HG02970 (cell line): ENCODE measurements around the gene CTNNBL1.

Experiments
- ATAC-seq: cut with Tn5 transposase; IDR thresholded peaks from one replicate; pipeline ENCODE4 v1.9.1; 2021; ENCODE audit warnings: mild to moderate bottlenecking, moderate library complexity, moderate number of reproducible peaks; ENCODE audit not compliant: unreplicated experiment, low FRiP score

CTNNBL1 gene

DNA sequence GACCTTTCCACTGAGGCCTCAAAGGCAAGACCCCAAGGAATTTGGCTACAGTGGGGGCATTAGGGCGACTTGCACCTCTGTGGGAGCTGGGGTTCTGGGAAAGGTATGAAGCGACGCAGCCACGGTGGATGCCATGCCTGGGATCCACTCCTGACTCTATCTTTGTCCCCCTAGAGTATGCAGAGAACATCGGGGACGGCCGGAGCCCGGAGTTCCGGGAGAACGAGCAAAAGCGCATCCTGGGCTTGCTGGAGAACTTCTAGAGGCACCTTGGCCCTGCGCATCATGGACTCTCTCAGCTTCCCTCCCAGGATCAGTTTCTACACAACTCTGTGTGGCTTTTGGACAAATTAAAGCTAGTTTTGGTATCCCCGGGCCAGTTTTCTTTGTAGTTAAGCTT is 177.9 kb downstream of the CTNNBL1 start:
- no peak for ATAC-seq

DNA sequence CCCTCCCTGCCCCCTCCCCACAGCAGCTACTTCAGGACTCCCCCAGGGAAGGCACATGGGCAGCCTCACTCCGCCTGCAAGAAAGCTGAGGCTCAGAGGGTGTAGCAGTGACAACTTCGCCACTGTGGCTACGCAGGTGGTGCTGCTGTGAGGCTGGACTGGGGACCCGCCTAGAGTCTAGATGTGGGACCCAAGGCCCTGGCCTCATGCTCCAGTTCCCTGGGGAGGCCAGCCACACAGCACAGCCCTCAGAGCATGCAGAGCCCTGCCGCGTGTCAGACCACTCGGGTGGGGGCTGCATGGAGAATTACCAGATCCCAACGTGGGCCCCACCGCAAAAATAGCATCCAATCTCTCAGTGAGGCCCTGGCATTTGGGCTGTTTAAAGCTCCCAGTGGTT is 178.3 kb downstream of the CTNNBL1 start:
- ATAC-seq: no peak

DNA sequence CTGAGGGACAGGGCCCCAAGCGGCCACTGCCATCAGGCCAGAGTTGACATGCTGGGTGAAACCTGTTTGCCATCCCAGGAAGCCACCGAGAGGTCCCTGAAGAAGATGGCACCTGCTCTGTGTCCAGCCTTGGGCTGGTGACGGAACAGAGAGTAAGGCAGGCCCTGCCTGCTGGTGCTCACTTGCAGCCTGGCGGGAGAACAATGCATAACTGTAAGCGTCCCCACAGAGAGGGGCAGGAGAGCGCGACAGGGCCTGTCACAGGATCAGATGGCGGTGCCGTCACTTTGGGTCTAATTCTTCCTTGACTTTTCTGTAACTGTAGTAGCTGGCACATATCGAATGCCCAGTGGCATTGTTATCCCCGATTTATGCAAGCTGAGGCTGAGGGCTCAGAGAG is 180.1 kb downstream of the CTNNBL1 start:
- no peak for ATAC-seq

DNA sequence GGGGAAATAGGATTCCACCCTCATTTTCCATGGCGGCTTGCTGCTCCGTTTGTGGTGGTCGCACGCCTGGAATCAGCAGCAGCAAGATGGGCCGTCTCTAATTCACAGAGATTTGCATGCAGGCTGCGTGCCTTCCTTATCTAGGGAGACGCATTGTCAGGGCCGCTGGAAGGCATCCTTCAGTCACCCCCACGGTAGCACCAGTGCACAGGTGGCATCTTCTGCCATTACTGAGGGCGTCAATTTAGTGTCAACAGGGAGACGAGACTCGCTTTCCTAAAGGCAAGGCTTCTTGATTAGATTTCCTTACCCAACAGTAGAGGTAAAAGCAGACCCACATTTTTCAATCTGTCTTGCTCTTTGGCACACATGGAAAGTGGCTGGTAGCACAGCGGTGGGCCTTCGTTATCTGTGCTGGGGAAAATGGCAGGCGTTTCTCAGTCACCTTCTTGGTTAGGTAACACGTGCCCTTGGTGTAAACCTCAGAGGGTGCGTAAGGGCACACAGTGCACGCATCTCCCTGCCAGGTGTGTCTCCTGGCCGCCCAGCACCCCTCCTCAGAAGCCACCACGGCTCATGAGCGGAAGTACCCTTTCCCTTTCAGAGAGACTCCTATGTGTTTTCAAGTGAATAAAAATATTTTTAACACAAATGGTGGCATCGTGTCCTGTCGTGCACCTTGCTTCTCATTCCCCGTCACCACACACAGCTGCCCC is 181.8 kb downstream of the CTNNBL1 start:
- ATAC-seq: no peak

DNA sequence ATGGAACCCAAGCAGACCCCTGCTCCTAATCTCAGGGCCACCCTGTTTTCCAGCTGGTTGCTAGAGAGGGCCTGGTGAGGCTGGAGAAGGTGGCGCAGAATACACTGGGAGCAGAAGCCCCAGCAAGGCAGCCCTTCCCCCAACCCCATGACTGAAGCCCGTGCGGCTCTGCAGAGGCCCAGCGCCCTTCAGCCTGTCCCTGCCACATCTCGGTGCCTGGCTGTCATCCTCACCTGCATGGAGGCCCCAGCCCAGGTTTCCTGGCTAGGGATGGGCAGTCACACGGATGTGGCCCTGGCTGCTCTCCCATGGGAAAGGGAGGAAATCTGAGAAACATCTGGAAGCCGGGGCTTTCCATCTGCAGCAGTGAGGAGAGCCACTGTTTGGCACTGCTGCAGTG is 183.0 kb downstream of the CTNNBL1 start:
- no peak for ATAC-seq

DNA sequence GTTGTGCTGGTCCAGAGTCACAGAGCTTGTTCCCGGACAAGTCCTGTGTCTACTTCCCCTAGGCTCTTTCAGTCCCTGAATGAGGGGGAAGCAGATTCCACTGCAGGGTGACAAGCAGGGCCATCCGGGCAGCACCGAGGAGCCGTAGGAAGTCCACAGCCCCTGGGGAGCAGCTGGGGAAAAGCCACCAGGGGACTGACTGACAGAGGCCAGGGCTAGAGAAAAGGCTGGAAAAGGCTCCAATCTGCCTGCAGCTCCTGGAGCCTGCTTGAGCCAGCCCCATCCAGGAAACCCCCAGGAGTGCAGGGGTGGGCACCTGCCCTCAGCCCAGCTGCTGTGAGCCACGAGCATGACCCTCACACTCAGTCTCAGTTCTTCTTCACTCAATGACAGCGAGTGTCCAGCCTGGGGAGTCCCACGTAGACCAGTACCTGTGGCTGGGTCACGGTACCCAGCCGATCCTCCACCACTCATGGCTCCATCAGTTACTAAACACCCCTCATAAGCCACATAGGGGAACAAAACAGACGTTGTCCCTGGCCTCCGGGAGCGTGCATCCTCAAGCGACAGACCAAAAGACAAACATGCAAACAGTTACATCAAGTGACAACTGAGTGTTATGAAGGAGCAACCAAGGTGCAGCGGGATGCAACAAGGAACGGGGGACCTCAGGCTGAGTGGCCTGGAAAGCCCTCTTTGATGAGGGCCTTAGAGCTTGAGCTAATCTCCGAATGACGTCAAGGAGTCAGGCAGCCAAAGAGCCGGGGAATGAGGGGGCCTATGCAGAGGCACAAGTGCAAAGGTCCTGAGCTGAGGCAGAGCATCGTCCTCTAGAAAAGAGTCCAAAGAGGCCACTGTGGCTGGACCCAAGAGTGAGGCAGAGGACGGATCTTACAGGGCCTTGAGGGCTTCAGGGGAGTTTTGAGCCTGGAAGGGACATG is 184.3 kb downstream of the CTNNBL1 start:
- ATAC-seq: no peak

DNA sequence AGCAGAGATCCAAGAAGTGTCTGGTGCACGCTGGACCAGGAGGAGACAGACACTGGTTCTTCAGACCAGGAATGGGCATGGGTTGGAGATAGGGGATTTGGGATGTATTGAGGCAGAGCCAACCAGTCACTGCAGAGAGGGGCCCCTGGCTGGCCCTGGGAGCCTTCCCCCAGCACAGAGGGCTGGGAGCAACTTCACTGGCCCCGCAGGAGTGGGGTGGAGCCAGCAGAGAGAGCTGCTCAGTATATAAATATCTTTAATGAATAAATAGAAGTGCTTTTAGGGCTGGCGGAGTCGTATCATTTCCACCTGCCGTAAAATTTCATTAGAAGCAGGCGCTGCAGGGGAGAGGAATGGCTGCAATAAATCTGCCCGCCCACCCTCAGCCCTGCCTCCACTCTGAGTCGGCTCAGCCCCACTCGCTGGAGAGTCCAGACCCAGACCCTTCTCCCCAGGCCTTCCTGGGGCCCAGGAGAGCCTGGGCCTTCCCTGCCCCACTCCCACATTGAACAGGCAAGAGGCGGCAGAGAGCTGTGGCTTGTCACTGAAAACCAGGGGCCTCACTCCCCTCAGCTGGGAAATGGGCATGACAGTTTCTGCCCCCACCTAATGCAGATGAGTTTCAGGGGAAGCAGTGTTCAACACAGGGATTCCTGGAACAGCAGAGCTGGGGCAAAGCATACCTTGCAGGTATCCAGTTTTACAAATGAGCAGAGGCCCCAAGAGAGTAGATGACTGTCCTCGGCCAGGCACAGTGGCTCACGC is 185.2 kb downstream of the CTNNBL1 start:
- ATAC-seq: no peak

DNA sequence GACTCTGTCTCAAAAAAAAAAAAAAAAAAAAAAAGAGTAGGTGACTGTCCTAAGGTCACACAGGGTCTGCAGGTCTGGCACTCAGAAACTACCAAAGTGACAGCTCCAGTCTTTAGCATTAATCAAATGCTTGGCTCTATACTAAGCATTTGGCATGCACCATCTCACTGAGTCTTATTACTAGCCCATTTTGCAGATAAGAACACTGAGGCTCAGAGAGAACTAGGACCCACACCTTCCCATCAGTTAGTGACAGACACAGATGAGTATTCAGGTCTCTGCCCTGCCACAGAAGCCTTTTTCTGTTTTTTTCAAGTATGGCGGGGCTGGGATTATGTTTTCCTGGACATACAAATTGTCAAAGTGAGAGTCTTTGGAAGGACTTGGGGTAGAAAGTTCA is 186.0 kb downstream of the CTNNBL1 start:
- ATAC-seq: no peak

DNA sequence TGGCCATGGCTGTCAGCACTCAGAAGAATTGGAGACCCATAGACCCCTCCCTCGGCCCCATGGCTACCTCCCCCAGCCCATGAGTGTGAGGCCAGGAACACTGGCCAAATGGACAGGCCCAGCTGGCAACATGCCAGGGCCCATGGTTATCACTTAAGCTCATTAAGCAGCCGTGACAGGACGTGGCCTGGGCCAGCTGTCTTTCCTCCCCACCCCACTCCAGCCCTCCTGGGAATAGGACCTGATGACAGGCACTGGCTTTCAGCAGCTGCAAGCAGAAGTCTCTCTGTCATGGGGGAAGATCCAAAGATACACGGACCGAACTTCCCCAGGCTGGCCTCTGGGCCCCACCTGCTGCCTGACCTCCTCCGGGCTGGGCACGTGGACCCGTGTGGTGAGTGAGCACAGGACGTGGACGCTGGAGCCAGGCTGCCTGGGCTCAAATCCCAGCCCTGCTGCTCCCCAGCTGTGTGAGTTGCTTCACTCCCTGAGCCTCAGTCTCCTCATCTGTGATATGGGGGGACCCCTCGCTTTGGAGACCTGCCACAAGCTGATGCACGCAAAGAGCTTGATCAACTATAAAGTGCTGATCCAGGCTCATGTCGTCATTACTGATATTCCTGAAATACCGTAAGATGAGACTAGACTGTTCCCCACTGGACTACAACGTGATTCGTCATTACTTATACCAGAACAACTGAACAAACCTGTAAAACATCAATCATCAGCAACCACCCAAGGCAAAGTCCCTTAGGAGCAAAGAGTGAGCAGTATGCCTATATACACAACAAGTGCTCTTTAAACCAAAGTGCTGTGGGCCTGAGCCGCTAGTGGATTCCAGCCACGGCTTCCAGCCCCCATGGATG is 187.1 kb downstream of the CTNNBL1 start:
- ATAC-seq: no peak

DNA sequence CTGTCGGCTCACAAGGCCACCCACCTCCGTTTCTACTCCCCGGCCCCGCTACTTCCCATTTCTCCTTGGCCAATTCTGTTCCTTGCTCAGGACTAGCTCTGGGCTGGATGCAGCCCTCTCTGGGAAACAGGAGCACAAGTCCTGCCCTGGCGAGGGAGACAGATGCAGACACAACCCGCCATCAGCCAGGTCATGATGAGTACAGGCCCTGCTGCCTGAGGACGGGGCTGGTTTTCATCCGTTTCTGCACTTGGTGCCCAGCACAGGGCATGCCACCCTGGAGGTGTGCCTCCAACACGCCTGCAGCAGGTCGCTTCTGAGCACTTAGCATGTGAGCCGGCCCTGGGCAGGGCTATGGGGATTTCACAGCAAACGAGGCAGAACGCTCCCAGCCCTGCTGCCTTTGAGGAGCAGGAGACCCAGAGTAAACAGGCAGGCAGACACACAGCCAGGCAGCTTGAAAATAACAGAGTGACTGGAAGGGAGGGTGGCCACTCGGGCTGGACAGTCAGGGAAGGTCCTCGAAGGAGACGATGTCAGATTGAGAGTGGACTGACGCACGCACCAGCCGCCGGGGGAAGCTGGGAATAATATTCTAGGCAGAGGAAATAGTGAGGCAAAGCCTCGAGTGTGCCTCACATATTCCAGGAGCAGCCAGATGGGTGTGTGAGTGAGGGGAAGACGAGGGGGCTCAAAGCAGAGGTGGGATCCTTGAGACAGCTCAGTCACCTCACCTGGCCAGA is 187.9 kb downstream of the CTNNBL1 start:
- ATAC-seq: no peak

DNA sequence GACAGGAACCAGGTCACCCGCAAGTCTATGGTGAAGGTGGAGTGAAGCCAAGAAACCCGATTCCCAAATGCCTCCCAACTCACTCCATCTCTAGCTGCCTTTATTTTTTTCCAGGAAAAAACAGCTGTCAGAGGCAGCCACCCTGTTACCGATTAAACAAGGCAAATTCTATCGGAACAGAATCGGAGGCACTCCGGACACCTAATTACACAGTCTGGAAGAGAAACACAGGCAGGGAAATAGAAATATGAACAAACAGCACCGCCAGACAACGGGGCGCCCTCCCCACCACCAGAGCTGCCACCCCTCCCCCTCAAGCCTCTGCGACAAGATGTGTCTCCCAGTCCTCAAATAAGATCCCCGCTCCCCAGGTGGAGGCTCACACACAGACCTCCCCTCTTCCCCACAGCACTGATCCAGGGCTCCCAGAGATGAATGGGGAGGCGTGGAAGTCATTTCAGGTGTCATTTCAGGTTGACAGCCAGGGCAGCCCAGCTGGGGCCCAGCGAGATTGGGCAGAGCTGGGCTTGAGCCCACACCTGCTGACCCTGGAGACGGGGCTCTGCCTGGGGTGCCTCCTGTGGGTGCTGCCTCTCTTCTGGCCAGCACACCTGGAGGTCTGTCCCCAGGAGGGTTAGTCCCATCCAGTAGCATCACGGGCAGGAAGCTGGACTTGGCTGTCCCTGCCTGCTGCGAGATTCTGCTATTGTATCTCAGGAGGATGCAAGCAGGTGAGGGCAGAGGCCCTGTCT is 189.3 kb downstream of the CTNNBL1 start:
- ATAC-seq: no peak

DNA sequence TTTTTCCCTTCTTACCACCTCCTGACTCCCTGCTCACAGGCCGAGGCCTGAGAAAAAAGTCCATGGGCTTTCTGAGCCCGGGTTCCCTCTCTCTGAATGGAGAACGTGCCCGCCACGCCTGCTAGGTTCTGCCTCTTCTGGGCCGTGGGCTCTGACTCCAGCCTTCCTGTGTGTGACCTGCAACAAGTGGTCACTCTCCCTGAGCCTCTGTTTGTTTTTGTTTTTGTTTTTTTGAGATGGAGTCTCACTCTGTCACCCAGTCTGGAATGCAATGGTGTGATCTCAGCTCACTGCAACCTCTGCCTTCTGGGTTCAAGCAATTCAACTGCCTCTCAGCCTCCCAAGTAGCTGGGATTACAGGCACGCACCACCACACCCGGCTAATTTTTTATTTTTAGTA is 191.2 kb downstream of the CTNNBL1 start:
- no peak for ATAC-seq

DNA sequence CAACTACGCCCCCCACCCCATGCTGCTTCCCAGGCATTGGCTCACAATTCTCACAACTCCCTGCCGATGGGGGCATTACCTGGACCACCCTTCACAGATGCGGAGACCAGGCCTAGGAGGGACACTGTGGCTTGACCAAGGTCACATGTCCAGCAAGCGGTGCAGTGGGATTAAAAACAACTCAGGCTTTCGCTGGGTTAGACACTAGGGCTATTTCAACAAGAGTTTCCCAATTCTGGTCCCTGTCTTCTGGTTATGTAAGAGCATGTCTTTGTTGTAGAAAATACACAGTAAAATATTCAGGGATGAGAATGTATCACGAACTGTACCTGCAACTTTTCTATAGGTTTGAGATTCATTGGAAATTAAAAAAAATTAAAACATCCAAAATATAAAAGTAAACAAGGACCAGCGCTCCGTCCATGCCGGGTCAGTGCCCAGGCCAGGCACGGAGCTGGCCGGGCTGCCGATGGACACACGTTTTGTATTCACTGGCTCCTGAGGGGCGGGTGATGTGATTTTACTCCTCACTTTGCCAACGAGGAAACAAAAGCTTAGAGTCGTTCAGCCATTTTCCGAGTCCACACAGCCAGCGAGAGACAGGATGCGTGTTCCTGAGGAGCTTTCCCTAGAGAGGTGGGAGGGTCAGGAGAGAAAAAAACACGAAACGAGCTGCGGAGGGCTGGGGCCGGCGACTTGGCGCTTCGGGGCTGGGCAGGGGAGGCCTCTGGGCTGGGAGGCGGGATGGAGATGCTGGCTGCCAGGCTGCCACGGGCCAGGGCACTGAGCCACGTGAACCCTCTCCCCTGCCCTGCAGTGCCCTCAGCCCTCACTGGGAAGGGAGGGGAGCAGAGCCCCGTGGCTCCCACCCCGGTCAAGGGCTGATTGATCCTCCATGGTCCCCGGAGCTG is 192.0 kb downstream of the CTNNBL1 start:
- ATAC-seq: no peak

DNA sequence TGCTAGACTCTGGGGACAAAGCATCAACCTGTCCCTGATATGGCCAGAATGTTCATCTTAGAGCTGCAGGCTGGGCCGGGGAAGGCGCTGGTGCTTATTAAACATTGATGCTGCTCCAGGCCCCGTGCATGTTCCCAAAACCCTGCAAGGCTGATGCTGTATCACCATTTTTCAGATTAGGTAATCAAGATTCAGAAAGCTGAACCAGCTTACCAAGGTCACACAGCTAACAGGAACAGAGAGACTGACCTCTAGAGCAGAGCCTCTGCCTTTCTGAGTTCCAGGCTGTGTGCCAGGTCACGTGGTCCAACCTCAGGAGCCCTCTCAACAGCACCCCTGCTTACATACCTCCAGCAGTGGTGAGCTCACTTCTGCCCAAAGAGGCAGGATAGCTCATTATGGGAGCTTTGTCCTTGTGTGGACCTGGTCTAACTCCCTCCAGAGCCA is 193.0 kb downstream of the CTNNBL1 start:
- ATAC-seq: no peak

DNA sequence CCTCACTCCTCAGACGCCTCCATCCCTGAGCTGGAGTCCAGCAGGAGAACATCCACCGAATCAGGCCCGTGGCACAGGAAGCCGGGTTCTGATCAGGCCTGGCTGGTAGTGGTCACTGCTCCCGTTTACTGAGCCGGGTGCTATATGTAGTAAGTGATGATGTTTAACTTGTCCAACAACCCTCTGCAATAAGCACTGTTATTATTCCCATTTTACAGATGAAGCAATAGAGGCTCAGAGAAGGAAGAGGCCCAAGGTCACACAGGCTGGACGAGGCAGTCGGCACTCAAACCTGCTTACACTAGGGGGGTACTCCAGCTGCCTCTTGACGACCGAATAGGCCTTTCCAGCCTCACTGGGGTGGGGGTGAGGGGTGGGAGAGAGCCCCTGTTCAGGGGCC is 194.8 kb downstream of the CTNNBL1 start:
- ATAC-seq: no peak

DNA sequence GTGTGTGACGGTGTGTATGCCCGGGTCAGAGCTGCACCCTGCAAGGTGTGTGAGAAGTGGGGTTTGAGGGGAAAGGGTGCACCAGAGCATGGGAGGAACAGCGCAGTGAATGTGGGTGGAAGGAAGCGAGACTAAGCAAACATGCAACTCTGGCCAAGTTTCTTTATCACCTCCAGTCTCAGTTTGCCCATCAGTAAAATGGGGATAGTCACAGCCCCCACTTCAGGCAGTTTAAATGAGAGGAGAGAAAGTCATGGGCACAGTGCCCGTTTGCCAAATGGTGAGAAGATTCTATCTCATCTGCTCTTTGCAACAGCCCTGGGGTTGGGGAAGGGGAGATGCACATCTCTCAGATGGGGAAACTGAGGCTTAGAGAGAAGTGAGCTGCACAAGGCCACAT is 196.3 kb downstream of the CTNNBL1 start:
- ATAC-seq: no peak

DNA sequence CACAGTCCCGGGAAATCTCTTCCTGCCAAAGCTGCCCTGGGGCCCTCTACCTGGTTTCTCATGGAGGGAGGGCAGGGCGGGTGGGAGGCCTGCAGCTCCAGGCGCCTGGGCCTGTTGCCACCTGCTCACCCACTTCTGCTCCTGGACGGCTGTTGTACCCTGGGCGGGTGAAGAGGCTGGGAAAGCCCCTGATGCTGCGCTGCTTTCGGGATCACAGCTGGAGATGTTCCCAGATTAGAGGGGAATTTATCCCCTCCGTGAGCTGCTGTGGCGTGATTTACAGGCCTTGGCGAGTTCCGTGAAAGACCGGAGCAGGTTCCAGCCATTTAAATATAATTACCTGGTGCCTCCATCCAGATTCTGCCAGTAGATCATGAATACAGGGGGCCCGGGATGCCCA is 196.8 kb downstream of the CTNNBL1 start:
- no peak for ATAC-seq

DNA sequence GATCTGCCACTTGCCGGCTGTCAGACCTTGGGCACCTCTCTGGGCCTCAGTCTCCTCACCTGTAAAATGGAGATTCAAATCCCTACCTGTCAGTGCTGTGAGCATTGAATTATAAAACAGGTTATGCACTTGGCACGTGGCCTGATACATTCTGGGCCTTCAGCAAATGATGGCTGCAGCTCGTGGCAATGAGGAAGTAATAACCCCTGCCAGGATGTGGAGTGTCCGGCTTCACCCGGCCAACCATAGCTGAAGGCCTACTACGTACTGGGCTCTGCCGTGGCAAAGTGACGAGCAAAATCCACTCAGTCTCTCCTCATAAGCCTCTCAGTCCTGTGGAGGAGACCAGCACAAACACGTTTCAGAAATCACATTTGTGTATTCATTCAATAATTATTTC is 198.2 kb downstream of the CTNNBL1 start:
- ATAC-seq: no peak
